GM19438 (cell line): Measurements from ENCODE around the gene PCED1A.

Source experiments
- ATAC-seq: cut with Tn5 transposase; IDR thresholded peaks from one replicate; pipeline ENCODE4 v1.9.1; 2021; ENCODE audit warnings: low read depth; ENCODE audit not compliant: unreplicated experiment

The PCED1A gene

GRCh38 chr20:2840138-2840966, at the start of gene PCED1A, which contains the start of gene VPS16:
TSS of gene PCED1A (minus strand) at chr20:2840655. CDS start at chr20:2839912, 743 bp downstream.
TSS of gene VPS16 (plus strand) at chr20:2840745. CDS start at chr20:2840775, 30 bp downstream.
- peak; percentile 88 for ATAC-seq

GRCh38 chr20:2889797-2890196, 49.3 kb upstream of the PCED1A start:
- no peak for ATAC-seq

- no peak for ATAC-seq
Observed at GRCh38 chr20:2889209-2889608, 48.8 kb upstream of the PCED1A start.

- no peak for ATAC-seq
Observed at GRCh38 chr20:2888224-2888955, 47.9 kb upstream of the PCED1A start.

- ATAC-seq, result no peak
Observed at GRCh38 chr20:2887715-2888114, 47.3 kb upstream of the PCED1A start.

- no peak for ATAC-seq
Observed at GRCh38 chr20:2883726-2884637, 43.5 kb upstream of the PCED1A start.

- no peak for ATAC-seq
Observed at GRCh38 chr20:2880650-2881049, 40.2 kb upstream of the PCED1A start.

- ATAC-seq, result no peak
Observed at GRCh38 chr20:2879146-2879545, 38.7 kb upstream of the PCED1A start.

GRCh38 chr20:2878515-2878914, 38.1 kb upstream of the PCED1A start:
- ATAC-seq, result no peak

- no peak for ATAC-seq
Observed at GRCh38 chr20:2875690-2876203, 35.3 kb upstream of the PCED1A start.

- ATAC-seq, result no peak
Observed at GRCh38 chr20:2874456-2874855, 34.0 kb upstream of the PCED1A start.

GRCh38 chr20:2873747-2874041, 33.2 kb upstream of the PCED1A start:
- ATAC-seq, result peak; percentile 45

- peak; percentile 82 for ATAC-seq
Observed at GRCh38 chr20:2873010-2873746, 32.7 kb upstream of the PCED1A start, which contains the start of gene PTPRA. TSS of gene PTPRA (plus strand) at chr20:2873481. CDS start at chr20:2964278, 90,797 bp downstream.

- peak; percentile 41 for ATAC-seq
Observed at GRCh38 chr20:2872459-2873009, 32.1 kb upstream of the PCED1A start.

- ATAC-seq, result no peak
Observed at GRCh38 chr20:2871661-2872458, 31.4 kb upstream of the PCED1A start.

- ATAC-seq, result no peak
Observed at GRCh38 chr20:2871111-2871465, 30.6 kb upstream of the PCED1A start.

- ATAC-seq, result no peak
Observed at GRCh38 chr20:2869381-2869780, 28.9 kb upstream of the PCED1A start.

- ATAC-seq, result no peak
Observed at GRCh38 chr20:2867081-2867864, 26.8 kb upstream of the PCED1A start.
